PC-9 (cell line): ENCODE data around the gene DICER1.

Experiments used
- EZH2 ChIP-seq: fragments of 200-600 bp; sonication (generic); IDR thresholded peaks from 2 replicates; pipeline ENCODE4 v1.8.0; 2017; ENCODE audit warnings: antibody characterized with exemption, low read depth
- TF ChIP-seq, protein P1 (sequence below): fragments of 200-600 bp; sonication (generic); conservative IDR thresholded peaks from 2 replicates; pipeline ENCODE4 v1.6.1; 2017; ENCODE audit warnings: mixed run types, antibody characterized with exemption, mild to moderate bottlenecking, moderate library complexity

DNA sequence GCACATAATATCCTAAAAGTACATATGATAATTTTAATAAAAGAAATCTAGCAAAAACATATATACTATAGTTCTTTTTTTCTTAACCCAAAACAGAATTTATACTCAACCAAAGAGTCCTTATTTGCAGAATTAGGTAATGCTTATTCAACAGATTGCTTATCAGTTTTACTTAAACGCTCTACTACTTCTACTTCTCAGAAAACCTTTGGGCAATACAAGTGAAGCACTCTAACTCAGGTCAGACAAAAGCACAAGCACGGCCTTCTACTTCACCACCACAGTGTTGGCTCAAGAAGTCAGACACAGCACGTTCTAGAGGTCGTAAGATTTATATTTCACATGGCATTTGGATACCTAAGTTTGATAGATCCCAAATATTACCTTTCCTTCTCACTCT is 29.2 kb downstream of the DICER1 start:
- TF ChIP-seq, protein P1, sequence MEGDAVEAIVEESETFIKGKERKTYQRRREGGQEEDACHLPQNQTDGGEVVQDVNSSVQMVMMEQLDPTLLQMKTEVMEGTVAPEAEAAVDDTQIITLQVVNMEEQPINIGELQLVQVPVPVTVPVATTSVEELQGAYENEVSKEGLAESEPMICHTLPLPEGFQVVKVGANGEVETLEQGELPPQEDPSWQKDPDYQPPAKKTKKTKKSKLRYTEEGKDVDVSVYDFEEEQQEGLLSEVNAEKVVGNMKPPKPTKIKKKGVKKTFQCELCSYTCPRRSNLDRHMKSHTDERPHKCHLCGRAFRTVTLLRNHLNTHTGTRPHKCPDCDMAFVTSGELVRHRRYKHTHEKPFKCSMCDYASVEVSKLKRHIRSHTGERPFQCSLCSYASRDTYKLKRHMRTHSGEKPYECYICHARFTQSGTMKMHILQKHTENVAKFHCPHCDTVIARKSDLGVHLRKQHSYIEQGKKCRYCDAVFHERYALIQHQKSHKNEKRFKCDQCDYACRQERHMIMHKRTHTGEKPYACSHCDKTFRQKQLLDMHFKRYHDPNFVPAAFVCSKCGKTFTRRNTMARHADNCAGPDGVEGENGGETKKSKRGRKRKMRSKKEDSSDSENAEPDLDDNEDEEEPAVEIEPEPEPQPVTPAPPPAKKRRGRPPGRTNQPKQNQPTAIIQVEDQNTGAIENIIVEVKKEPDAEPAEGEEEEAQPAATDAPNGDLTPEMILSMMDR: no peak
- no peak for TF ChIP-seq EZH2
